Keratinocyte (primary cell): ENCODE data around the gene NPNT. TPM values are rescaled to one million over a fixed set of nuclear protein-coding genes. Genes with fewer than 3 reads are reported as not detected.

ENCODE experiments used
- DNase-seq: peaks from one replicate; pipeline ENCODE4 v3.0.0-alpha.2; 2011; ENCODE audit warnings: low read depth, missing footprints, low spot score
- FAIRE-seq: peaks from 2 replicates; lab custom pipeline; 2011; peaks lifted over from hg19 to GRCh38; lab: Jason Lieb, UNC
- H2AFZ ChIP-seq: 2 replicates; pipeline ENCODE4 v1.6.0; 2012; ENCODE audit warnings: low read length, control low read depth, inconsistent platforms; ENCODE audit not compliant: control insufficient read depth
- H3K27ac ChIP-seq: 2 replicates; pipeline ENCODE4 v1.5.1; 2011; ENCODE audit warnings: low read length; ENCODE audit not compliant: control insufficient read depth, insufficient read depth
- H3K27me3 ChIP-seq: 3 replicates; pipeline ENCODE4 v1.6.0; 2011; ENCODE audit warnings: low read length; ENCODE audit not compliant: control insufficient read depth, insufficient read depth; ENCODE audit errors: extremely low read depth
- H3K36me3 ChIP-seq, 2 experiments: 2 replicates in 1 of 2; 3 replicates in 1 of 2; pipeline ENCODE4 v1.5.1; 2011; ENCODE audit warnings: low read length in 2 of 2, mild to moderate bottlenecking in 1 of 2; ENCODE audit not compliant: control insufficient read depth in 2 of 2, insufficient read depth in 2 of 2; ENCODE audit errors: extremely low read depth in 1 of 2
- H3K4me1 ChIP-seq: 3 replicates; pipeline ENCODE4 v1.5.1; 2011; ENCODE audit warnings: low read length; ENCODE audit not compliant: control insufficient read depth, insufficient read depth; ENCODE audit errors: extremely low read depth
- H3K4me2 ChIP-seq: 3 replicates; pipeline ENCODE4 v1.6.0; 2011; ENCODE audit warnings: low read depth, low read length; ENCODE audit not compliant: control insufficient read depth, insufficient read depth; ENCODE audit errors: extremely low read depth
- H3K4me3 ChIP-seq, 3 experiments: fragments of 200-600 bp in 1 of 3; sonication (generic) in 1 of 3; 2 replicates in 2 of 3; 3 replicates in 1 of 3; pipeline ENCODE4 v1.5.1; 2011 to 2016; ENCODE audit warnings: low read length in 3 of 3, mild to moderate bottlenecking in 3 of 3, control low read depth in 2 of 3, inconsistent platforms in 1 of 3, low read depth in 1 of 3, mixed read lengths in 1 of 3, mixed run types in 1 of 3, moderate library complexity in 1 of 3; ENCODE audit not compliant: control insufficient read depth in 2 of 3, insufficient read depth in 2 of 3; ENCODE audit errors: extremely low read depth in 1 of 3
- H3K79me2 ChIP-seq: 2 replicates; pipeline ENCODE4 v1.6.0; 2012; ENCODE audit warnings: low read length; ENCODE audit not compliant: control insufficient read depth, insufficient read depth
- H3K9ac ChIP-seq: 3 replicates; pipeline ENCODE4 v1.6.0; 2011; ENCODE audit warnings: low read length; ENCODE audit not compliant: control insufficient read depth, insufficient read depth; ENCODE audit errors: extremely low read depth
- H3K9me1 ChIP-seq: 3 replicates; pipeline ENCODE4 v1.6.0; 2011; ENCODE audit warnings: low read length; ENCODE audit not compliant: control insufficient read depth, insufficient read depth; ENCODE audit errors: extremely low read depth
- H3K9me3 ChIP-seq: 2 replicates; pipeline ENCODE4 v1.5.1; 2012; ENCODE audit warnings: low read depth, low read length; ENCODE audit not compliant: control insufficient read depth
- H4K20me1 ChIP-seq: 3 replicates; pipeline ENCODE4 v1.6.0; 2011; ENCODE audit warnings: low read length; ENCODE audit not compliant: control insufficient read depth, insufficient read depth; ENCODE audit errors: extremely low read depth
- CTCF ChIP-seq, 3 experiments: IDR thresholded peaks in 1 of 3; conservative IDR thresholded peaks in 1 of 3; optimal IDR thresholded peaks in 1 of 3; 2 replicates in 2 of 3; 3 replicates in 1 of 3; pipeline versions ENCODE3 to v1.5.1; 2011; ENCODE audit warnings: low read length in 3 of 3, mild to moderate bottlenecking in 3 of 3, moderate library complexity in 2 of 3, control low read depth in 1 of 3, inconsistent platforms in 1 of 3; ENCODE audit not compliant: insufficient read depth in 2 of 3; ENCODE audit errors: extremely low read depth in 1 of 3
- EZH2 ChIP-seq: IDR thresholded peaks from one replicate; pipeline ENCODE4 v1.6.1; 2012; ENCODE audit warnings: inconsistent platforms, mild to moderate bottlenecking, low read length, moderate library complexity
- dilution Hi-C: fragments of 300-500 bp; cut with MboI; formaldehyde crosslinking; loops from one replicate; pipeline ENCODE4 v1.7.0; 2020; ENCODE audit warnings: low sequenced_read_pairs; ENCODE audit not compliant: extremely low pct_ligation_motif_present
- polyA plus RNA-seq, 5 experiments: library from polyadenylated mRNA; depleted of rRNA in 3 of 5; stranded (reverse) in 3 of 5; stranded (forward) in 1 of 5; unstranded in 1 of 5; fragments of >200 nt; gene quantifications; 1 replicate in 1 of 5; 2 replicates in 3 of 5; 3 replicates in 1 of 5; pipeline versions ENCODE4 v1.2.1 to v1.2.3, GENCODE V29; 2011 to 2012; ENCODE audit warnings: missing spikeins in 2 of 5, low read depth in 1 of 5, low replicate concordance in 1 of 5

Gene NPNT
- polyA plus RNA-seq, 1 donor (not counting 4 experiments of a cell fraction or from before 2014, with no cell fraction given): 0.46 TPM

GRCh38 chr4:105952591-105952990 lies 57.3 kb downstream of the NPNT start:
- Histone ChIP-seq H3K4me1 (no peaks in the 10 kb centered on the region), H3K9me3 (no peaks in the 10 kb centered on the region), H3K27me3 (no peaks in the 10 kb centered on the region), H2AFZ (no peak overlapping the region), H3K36me3 (no peaks in the 10 kb centered on the region), H3K9me1 (no peaks in the 10 kb centered on the region), H3K4me3 (no peak overlapping the region), H3K79me2 (no peaks in the 10 kb centered on the region), H3K9ac (no peak overlapping the region), H3K27ac (no peak overlapping the region), H3K4me2 (no peak overlapping the region), H4K20me1 (no peaks in the 10 kb centered on the region)
- DNase-seq: no peak
- dilution Hi-C loops: no loop called here
- no peak for TF ChIP-seq CTCF (optimal IDR thresholded peaks at IDR 0.05 in 1 of 3, IDR thresholded peaks at IDR 0.05 in 1 of 3, conservative IDR thresholded peaks at IDR 0.05 in 1 of 3; ENCODE audit: extremely low read depth in 1 of 3, insufficient read depth in 2 of 3, low read length in 3 of 3)
- no peak for TF ChIP-seq EZH2
- FAIRE-seq: no peak

GRCh38 chr4:105956569-105956968 lies 61.3 kb downstream of the NPNT start:
- Histone ChIP-seq H3K36me3 (no peaks in the 10 kb centered on the region), H2AFZ (no peak overlapping the region), H3K79me2 (no peaks in the 10 kb centered on the region), H3K9me3 (no peaks in the 10 kb centered on the region), H3K27ac (no peak overlapping the region), H3K4me1 (no peaks in the 10 kb centered on the region), H3K4me2 (no peak overlapping the region), H3K9me1 (no peaks in the 10 kb centered on the region), H3K4me3 (no peak overlapping the region), H3K9ac (no peak overlapping the region), H3K27me3 (no peaks in the 10 kb centered on the region), H4K20me1 (no peaks in the 10 kb centered on the region)
- FAIRE-seq: no peak
- TF ChIP-seq CTCF (optimal IDR thresholded peaks at IDR 0.05 in 1 of 3, IDR thresholded peaks at IDR 0.05 in 1 of 3, conservative IDR thresholded peaks at IDR 0.05 in 1 of 3; ENCODE audit: extremely low read depth in 1 of 3, insufficient read depth in 2 of 3, low read length in 3 of 3): no peak
- no peak for DNase-seq
- dilution Hi-C loops: no loop called here
